Measurements from ENCODE around the gene GPR158.

- TF ChIP-seq CTCF (IDR thresholded peaks at IDR 0.05; ENCODE audit: insufficient read depth, low read length, poor library complexity, severe bottlenecking), result no peak
- no peak for TF ChIP-seq EZH2phosphoT487 (conservative IDR thresholded peaks at IDR 0.05; ENCODE audit: low read length)
Observed at GRCh38 chr10:25349520-25349919, 174.7 kb downstream of the GPR158 start.
